HG03196 (cell line): ENCODE results near the gene AP3D1.

ENCODE experiments used
- ATAC-seq: cut with Tn5 transposase; IDR thresholded peaks from one replicate; pipeline ENCODE4 v1.9.1; 2021; ENCODE audit not compliant: unreplicated experiment

Gene AP3D1

DNA sequence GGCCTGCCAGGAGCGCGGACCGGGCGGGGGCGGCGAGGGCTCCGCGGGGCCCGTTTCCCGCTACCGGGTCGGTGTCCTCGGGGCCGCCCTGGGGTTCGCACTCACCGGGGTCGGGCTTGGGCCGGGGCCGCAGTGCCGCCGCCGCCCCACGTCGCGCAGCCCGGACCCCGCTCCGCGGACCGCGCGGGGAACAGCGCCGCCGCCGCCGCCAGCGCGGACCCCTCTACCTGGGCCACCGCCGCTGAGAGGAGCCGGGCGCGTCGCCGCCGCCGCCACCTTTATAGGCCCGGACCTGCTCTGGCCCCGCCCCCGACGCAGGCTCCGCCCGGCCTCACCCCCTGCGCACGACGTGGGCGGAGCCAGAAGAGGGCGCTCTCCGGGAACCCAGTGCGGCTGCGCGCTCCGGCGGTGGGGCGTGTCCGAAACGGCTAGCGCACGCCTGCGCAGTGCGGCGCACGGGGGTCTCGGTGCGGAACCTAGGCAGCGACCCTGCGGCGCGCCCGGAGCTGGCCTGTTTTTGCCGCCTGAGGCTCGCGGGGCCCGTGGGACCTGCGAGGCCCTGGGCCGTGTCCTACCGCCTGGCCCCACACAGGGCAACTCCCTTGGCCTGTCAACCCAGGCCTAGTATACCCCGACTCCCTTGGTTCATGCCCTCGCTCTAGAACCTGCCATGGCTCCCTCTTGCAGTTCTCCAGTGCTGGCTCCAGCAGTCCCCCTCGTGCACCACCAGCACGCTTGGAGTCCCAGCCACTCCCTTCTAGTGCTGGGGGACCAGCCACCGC lies 100.2 kb downstream of the AP3D1 start, which contains the start of gene MKNK2:
MKNK2 (minus strand) TSS at position 254 of the 782 bp plus-strand sequence. CDS start 393 bp downstream, outside the sequence.
- ATAC-seq: peak; percentile 42
